Dermis blood vessel endothelial cell (primary cell): ENCODE measurements around the gene DNAJC10. TPM values are rescaled to one million over a fixed set of nuclear protein-coding genes. Genes with fewer than 3 reads are reported as not detected.
"Not testable (repeated sequence)": the region's sequence is repeated elsewhere in the genome, so short reads cannot be mapped to it uniquely, and the experiment has no call there.

ENCODE experiments used
- DNase-seq: peaks from one replicate; pipeline ENCODE4 v3.0.0; 2010
- total RNA-seq: library from RNA; depleted of rRNA; stranded (reverse); fragments of >200 nt; gene quantifications from 2 replicates; pipeline ENCODE4 v1.2.3, GENCODE V29; 2014

The DNAJC10 gene
- total RNA-seq, 1 donor from 2014 or later = 132 TPM

DNA sequence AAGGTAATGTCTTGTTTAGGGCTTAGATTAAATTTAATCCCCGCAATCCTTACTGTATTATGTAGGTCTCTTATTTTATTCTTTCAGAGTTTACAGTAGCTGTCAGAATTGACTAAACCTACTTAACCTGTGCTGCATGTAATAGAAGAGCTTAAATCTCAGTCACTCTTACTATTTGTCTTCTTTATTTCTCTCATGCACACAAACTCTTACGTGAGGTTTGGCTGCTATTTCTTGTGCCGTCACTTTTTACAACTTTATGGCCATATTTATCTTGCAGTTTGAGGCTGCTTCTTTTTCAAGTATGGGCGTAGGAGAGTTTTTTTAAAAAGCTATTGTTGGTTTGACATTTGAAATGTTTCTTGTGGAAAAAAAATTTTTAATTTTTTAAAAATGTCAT lies 12.0 kb downstream of the DNAJC10 start:
- DNase-seq = no peak

DNA sequence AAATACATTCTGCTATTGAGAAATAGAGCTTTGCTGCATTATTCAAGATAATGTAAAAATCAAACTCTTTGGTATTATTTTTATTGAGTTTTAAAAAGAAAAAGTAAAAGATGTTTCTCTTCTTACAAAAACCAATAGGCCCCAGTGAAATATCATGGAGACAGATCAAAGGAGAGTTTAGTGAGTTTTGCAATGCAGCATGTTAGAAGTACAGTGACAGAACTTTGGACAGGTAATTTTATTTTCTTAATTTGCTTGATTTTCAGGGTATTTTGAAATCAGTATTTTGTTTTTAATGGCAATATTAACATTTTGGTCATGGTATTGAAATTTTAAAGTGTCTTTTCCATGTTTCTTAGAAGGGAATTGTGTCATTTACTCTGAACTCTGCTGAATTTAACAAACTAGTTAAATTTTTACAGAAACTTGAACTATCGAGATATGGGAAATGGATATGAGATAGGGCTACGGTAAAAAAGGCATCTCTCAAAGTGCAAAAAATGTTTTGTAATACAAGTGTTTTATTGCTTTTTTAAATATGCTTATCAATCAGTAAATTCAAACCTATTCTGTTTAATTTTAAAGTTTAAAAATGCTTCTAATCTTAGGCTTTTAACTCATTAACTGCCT lies 13.8 kb downstream of the DNAJC10 start:
- no peak for DNase-seq

DNA sequence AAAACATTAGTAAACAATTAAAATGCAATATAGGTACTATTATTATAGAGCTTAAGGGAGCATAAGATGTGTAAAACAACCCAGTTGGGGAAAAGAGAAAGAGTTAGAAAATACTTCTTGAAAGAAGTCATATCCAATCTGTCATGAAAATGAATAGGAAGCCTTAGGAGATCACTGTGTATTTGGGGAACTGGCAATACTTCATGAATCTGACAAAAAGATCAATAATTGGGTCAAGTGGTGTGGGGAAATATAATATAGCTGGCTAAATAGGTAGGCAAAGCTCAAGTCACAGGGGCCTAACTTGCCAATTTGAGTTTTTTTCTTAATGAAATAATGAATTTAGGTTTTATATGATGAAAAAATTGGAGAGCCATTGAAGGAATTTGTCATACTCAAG lies 14.4 kb downstream of the DNAJC10 start:
- DNase-seq = no peak

DNA sequence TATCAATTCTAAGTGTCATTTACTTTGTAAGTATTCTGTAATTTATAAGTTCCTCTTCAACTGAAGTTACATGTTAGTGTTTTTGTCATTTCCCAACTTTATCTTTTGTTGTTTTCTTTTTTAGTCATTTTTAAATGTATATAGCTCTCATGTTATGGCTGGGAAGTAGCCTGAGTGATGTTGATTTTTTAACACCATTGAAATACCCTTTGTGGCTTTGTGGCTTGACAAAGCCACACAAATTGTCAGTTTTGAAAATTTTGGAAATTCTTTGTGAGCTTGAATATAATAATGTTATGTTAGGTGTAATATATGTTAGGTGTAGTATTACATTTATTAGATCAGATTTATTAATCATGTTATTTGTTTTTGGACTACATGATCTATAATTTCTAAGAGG lies 16.7 kb downstream of the DNAJC10 start:
- no peak for DNase-seq

DNA sequence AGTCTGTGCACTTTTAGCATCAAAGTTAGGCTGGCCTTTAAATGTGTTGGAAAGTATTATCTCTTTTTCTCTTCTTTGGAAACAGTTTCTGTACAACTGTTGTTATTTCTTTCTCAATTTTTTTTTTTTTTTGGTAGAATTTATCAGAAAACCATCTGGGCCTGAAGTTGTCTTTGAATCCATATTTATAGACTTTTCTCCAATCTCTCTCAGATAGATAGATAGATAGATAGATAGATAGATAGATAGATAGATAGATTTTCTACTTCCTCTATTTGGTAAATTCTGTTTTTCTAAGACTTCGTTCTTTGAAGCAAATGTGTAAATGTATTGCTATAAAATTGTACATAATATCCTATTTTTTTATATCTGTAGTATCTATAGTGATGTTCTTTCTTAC lies 17.5 kb downstream of the DNAJC10 start:
- DNase-seq = no peak

DNA sequence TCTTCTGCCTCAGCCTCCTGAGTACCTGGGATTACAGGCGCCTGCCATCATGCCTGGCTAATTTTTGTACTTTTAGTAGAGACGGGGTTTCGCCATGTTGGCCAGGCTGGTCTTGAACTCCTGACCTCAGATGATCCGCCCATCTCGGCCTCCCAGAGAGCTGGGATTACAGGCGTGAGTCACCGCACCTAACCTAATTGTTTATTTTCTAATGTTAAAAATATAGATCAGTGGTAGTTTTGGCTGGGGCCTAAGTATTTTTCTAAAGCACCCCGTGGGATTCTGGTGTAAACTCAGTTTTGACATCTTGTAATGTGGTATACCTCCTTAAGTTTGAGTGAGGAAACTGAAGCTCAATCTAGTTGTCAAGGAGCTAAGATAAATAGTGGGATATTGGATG lies 20.8 kb downstream of the DNAJC10 start:
- DNase-seq = not testable (repeated sequence)

DNA sequence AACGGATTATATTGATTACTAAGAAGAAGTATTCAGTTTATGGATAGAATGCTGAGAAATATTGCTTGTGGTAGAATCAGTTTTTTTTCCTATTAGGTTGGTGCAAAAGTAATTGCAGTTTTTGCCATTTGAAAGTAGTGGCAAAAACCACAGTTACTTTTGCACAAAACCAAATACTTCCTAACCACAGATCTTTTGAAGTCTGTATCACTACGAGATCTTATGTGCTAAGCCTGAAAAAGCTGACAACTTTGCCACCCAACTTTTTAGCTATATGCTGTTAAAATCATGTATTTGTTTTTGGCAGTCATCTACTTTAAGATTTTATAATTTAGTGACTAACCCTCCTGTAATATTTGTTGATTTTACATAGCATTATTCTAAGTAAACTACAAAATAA lies 24.6 kb downstream of the DNAJC10 start:
- DNase-seq = no peak

DNA sequence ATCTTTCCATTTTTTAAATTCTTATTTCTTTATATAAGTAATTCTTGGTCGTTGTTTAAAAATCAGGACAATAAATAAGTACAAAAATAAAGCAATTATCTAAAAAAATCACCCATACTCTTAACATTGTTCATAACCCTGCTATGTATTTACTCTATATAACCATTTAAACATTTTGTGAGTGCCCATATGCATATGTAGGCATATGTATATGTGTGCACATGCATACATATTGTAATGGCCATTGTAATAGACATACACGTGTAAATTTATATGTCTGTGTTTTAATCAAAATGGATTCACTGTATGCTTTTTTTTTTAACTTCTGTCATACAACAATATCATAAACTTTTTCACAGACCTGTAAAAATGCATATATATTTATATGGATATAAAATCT lies 25.6 kb downstream of the DNAJC10 start:
- DNase-seq = no peak

DNA sequence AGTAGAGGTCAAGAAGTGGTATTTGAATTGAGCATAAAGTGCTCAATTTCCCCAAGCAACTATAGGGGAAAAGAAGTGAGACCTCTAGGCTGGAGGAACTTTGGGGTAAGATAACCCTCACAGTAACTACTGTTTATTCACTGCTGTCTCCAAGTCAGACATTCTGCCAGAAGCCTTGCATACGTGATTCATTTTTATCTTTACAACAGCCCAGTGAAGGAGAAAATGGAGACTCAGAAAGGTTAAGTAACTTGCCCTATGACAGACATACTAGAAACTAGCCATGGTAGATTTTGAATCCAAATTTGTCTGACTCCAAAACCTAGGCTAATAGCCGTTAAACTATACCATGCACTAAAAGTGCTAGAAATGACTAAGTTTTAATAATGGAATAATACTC lies 28.4 kb downstream of the DNAJC10 start:
- no peak for DNase-seq

DNA sequence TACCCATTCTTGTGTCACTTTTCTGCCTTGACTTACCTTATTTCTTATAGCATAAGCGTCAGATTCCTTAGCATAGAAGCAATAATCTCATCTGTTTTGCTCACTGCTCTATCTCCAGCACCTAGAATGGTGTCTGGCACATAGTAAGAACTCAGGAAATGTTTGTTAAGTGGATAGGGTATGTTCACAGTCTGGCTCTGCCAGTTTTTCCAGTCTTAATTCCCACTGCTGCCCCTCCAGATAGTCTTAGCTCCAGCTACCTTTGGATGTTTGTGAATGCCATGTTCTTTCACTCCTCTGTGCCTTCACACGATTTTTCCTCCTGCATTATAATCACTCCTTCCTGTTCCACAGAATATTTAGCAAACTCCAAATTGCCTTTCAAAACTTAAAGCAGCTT lies 29.0 kb downstream of the DNAJC10 start:
- DNase-seq = no peak

DNA sequence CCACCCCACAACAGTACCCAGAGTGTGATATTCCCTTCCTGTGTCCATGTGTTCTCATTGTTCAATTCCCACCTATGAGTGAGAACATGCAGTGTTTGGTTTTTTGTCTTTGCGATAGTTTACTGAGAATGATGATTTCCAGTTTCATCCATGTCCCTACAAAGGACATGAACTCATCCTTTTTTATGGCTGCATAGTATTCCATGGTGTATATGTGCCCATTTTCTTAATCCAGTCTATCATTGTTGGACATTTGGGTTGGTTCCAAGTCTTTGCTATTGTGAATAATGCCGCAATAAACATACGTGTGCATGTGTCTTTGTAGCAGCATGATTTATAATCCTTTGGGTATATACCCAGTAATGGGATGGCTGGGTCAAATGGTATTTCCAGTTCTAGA lies 29.8 kb downstream of the DNAJC10 start:
- not testable (repeated sequence) for DNase-seq

DNA sequence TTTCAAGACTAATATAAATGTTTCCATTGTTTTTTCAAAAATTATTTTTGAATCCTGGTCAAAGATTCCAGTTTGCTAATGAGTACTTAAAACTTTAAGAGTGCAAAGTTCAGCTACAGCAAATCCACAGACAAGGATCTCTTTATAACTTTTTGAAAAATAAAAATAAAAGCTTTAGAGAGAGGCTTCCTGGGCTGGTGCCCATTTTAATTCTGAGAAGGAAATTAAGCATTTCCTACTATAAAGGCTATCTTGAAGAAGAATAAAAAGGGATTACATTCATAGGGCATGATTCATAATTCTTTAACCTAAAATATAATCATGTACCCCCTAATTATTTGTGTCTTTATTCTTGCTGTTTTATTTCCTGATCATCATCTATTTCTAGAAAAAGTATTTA lies 38.2 kb downstream of the DNAJC10 start:
- peak; percentile 32 for DNase-seq

DNA sequence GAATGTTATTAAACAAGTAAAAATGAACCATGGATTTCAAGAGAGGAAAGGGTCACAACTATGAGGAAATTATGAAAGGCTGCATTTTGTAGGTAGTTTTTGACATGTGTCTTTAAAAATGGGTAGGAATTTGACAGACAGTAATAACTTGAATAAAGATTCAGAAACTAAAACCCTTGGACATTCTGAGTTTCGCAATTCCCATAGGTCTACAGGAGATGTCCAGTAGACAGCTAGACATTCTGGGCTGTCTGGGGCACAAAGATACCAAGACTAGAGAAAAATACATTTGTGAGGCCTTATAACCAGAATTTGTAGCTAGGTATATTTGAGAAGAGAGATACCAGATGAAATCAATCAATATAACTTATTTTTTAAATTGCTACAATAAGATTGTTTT lies 42.3 kb downstream of the DNAJC10 start:
- no peak for DNase-seq

DNA sequence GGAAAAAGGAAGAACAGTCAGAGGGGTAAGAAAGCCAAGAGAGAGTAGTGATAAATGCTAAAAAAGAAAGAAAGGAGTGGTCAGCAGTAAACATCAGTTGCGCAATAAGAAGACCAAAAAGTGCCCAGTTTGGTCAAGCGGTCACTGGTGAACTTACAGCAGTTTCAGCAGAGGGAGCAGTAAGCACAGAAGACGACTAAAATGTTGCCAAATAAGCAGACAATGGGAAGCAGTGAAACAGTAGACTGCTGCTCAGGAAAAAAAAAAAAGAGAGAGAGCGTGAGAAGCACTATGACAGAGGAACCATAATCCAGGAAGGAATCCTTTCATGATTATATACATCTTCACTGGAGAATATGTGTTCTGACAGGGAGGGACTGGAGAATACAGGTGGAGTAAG lies 45.8 kb downstream of the DNAJC10 start:
- peak; percentile 32 for DNase-seq

DNA sequence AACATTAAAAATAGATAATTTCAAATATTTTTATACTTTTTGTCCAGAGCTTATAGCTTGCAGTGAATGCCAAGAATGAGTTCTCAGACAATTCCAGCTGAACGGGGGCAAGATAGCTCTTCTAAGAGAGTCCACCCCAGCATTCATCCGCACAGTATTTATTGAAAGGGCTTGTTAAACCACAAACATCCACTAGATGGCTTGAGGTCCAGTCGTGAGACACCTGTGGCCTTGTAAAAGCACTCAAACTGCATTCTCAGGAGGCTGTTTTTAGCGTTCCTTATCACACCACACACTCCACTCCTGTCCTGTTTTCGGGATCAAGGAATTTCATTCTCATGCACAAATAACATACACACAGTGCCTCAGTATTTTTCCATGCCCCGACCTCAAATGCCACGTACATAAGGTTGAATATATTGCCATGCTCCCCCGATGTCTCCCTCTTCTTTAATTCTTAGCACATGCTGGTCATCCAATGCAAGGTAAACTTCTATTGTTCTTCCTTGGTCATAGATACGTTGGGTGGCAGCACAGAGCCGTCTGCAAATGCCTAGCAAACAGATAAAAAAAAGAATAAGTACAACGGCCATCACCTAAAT lies 47.4 kb downstream of the DNAJC10 start:
- DNase-seq = peak; percentile 70

DNA sequence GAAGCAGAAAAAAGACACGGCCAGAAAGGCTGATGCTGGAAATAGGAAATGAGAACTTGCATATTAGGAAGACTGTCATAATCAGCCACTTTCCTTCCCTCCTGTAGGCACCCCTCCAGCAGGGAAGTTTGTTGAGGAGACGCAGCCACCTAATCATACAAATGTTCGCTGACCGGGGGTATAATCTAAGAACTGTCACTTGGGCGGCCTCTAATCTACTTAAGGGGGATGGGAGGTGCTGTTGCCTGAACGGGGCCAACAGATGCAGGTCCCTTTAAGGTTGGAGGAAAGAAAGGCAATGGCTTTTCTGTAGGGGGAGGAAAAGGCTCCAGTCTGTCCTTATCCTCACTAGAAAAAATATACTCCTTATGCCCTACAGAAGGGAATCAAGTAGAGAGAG lies 50.6 kb downstream of the DNAJC10 start:
- DNase-seq = no peak

DNA sequence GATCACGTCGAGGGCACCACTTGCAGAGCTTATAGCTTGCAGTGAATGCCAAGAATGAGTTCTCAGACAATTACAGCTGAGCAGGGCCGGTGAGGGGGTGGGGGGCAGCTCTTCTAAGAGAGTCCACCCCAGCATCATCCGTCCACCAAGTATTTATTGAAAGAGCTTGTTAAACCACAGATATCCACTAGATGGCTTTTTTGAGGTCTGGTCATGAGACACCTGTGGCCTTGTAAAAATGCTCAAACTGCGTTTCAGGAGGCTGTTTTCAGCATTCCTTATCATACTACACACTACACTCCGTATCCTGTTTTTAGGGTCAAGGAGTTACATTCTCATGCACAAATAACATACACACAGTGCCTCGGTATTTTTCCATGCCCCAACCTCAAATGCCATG lies 51.5 kb downstream of the DNAJC10 start:
- peak; percentile 61 for DNase-seq

DNA sequence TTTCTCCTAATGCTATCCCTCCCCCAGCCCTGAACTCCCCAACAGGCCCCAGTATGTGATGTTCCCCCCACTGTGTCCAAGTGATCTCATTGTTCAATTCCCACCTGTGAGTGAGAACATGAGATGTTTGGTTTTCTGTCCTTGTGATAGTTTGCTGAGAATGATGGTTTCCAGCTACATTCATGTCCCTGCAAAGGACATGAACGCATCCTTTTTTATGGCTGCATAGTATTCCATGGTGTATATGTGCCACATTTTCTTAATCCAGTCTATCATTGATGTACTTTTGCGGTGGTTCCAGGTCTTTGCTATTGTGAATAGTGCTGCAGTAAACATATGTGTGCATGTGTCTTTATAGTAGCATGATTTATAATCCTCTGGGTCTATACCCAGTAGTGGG lies 52.9 kb downstream of the DNAJC10 start:
- not testable (repeated sequence) for DNase-seq

DNA sequence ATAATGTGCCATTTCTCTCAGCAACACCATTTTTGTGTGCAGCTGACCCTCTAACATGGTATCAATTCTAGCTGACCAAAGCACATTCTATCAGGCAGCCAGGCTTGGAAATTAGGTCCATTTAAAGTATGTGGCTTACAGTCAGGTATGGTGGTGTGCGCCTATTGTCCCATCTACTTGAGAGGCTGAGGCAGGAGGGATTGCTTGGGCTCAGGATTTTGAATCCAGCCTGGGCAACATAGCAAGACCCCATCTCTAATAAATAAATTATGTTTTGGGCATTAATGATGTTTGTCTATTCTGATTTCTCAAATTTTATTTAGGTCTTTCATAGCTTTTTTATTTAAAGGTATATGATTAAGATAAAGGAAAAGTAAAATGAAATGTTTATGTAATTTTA lies 63.3 kb downstream of the DNAJC10 start:
- DNase-seq = no peak

DNA sequence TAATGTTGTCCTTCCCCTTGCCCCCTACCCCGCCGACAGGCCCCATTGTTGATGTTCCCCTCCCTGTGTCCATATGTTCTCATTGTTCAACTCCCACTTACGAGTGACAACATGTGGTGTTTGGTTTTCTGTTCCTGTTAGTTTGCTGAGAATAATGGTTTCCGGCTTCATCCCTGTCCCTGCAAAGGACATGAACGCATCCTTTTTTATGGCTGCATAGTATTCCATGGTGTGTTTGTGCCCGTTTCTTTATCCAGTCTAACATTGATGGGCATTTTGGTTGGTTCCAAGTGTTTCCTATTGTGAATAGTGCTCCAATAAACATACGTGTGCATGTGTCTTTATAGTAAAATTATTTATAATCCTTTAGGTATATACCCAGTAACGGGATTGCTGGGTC lies 65.0 kb downstream of the DNAJC10 start:
- DNase-seq = not testable (repeated sequence)

DNA sequence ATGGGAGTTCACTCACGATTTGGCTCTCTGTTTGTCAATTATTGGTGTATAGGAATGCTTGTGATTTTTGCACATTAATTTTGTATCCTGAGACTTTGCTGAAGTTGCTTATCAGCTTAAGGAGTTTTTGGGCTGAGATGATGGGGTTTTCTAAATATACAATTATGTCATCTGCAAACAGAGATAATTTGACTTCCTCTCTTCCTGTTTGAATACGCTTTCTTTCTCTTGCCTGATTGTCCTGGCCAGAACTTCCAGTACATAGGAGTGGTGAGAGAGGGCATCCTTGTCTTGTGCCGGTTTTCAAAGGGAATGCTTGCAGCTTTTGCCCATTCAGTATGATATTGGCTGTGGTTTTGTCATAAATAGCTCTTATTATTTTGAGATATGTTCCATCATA lies 66.6 kb downstream of the DNAJC10 start:
- DNase-seq = not testable (repeated sequence)

DNA sequence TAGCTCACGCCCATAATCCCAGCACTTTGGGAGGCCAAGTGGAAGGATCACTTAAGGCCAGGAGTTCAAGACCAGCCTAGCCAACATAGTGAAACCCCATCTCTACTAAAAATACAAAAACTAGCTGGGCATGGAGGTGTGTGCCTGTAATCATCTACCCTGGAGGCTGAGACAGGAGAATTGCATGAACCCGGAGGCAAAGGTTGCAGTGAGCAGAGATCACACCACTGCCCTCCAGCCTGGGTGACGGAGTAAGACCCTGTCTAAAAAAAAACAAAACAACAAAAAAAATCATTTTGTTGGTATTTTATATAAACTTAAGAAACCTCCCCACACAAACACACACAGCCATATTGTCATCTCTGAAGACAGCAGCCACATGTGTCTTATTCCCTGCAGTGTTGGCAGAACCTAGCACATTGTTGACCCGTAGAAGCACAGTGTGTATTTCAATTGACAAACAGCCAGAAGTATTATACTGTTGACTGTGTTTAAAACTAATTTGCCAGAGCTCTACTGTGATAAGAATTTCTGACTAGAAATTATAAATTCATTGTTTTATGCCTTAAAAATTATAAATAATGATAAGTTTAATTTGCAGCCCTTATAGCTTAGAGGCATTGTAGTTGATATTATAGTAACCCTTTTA lies 68.1 kb downstream of the DNAJC10 start:
- no peak for DNase-seq

DNA sequence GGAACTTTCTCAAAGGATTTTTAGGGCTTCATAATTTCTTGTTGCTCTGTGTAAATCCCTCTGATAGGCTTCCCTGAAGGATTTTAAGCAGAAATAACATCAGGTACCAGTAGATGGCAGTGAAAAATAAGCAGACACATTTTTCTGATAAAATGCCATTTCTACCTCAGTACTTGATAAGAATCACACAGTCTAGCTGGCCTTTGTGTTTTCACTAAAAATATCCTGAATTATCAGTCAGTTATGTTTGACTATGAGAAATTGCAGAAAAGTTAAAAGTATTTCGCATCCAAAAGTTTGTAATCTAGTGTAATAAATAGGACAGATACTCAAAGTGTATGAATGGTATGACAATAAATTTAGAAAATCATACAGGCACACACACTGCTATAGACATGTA lies 68.7 kb downstream of the DNAJC10 start:
- peak; percentile 62 for DNase-seq

DNA sequence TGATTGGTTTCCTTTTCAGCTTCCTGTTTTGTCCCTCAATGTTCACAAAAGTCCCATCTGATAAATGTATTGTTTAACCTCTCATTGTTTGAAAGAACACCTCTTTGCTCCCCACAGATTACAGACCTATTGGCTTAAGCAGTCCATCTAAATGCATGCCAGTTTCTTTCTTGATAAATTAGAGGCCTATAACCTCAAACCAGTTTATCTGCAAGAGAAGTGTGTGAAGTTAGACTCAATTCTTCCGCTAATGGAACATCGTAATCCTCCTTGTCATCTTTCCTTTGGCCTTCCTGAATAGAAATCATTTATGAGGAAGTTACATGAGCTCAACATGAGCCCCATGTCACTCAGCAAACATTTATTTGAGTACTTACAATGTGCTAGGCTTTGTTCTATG lies 76.4 kb downstream of the DNAJC10 start:
- DNase-seq = peak; percentile 39

DNA sequence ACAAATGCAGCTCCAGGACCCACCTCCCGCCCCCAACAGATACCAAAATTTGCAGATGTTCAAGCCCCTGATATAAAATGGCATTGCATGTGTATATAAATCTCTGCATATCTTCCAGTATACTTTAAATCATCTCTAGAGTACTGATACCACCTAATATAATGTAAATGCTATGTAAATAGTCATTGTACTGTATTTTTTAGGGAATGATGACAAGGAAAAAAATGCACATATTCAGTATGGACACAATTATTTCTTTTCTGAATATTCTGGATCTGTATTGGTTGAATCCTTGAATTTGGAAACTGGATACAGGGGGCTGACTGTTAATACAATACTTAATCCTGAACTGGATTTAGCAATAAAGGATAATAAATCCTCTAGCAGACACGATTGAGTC lies 82.7 kb downstream of the DNAJC10 start:
- no peak for DNase-seq
